Ascending aorta (tissue), 2 donors: Measurements from ENCODE around the gene PDIA5. TPM values are rescaled to one million over a fixed set of nuclear protein-coding genes. Genes with fewer than 3 reads are reported as not detected.

Experiments used
- DNase-seq, 2 donors: peaks; one replicate each; pipeline ENCODE4 v3.0.0-alpha.2; 2019; ENCODE audit warnings: low spot score in 2 of 2
- H3K27ac ChIP-seq, 2 donors: fragments of 200-600 bp; sonication (generic); one replicate each; pipeline ENCODE4 v1.5.1; 2016 to 2017; ENCODE audit warnings: mild to moderate bottlenecking in 1 of 2
- H3K27me3 ChIP-seq: fragments of 200-600 bp; sonication (generic); one replicate; pipeline ENCODE4 v1.5.1; 2017
- H3K36me3 ChIP-seq, 2 donors: fragments of 200-600 bp; sonication (generic); one replicate each; pipeline ENCODE4 v1.5.1; 2016
- H3K4me1 ChIP-seq, 2 donors: fragments of 200-600 bp; sonication (generic); one replicate each; pipeline ENCODE4 v1.5.1; 2016 to 2017; ENCODE audit warnings: mild to moderate bottlenecking in 1 of 2
- H3K4me3 ChIP-seq, 2 donors: fragments of 200-600 bp; sonication (generic); one replicate each; pipeline ENCODE4 v1.5.1; 2016 to 2017; ENCODE audit warnings: mild to moderate bottlenecking in 1 of 2
- H3K9me3 ChIP-seq, 2 donors: fragments of 200-600 bp; sonication (generic); one replicate each; pipeline ENCODE4 v1.5.1; 2016
- CTCF ChIP-seq, 3 experiments: fragments of 200-600 bp in 2 of 3; fragments of 450-650 bp in 1 of 3; sonication (generic) in 2 of 3; IDR thresholded peaks; one replicate each; pipeline ENCODE4 v1.5.1; 2016 to 2019; ENCODE audit warnings: antibody characterized with exemption in 3 of 3, mild to moderate bottlenecking in 1 of 3, moderate library complexity in 1 of 3
- intact Hi-C: fragments of 100-400 bp; cut with DNase I; formaldehyde crosslinking; loops from one replicate; pipeline ENCODE4 v1.15.1; 2023
- total RNA-seq: library from RNA; depleted of rRNA; stranded (reverse); fragments of >200 nt; gene quantifications from one replicate; pipeline ENCODE4 v1.1.0, GENCODE V29; 2016

Gene PDIA5
- total RNA-seq, 1 donor from 2014 or later = 21.3 TPM

GRCh38 chr3:123157209-123157597, 90.4 kb downstream of the PDIA5 start:
- H3K27ac ChIP-seq = no peak overlapping the region
- no peaks in the 10 kb centered on the region for H3K27me3 ChIP-seq
- no peak overlapping the region for H3K4me3 ChIP-seq
- no peak for DNase-seq
- H3K4me1 ChIP-seq = no peaks in the 10 kb centered on the region
- peaks cover 20 to 61% of the 10 kb centered on the region in 2 donors for H3K36me3 ChIP-seq
- H3K9me3 ChIP-seq = no peaks in the 10 kb centered on the region
- TF ChIP-seq CTCF (IDR thresholded peaks at IDR 0.05) = no peak
- intact Hi-C loops = no loop called here

- Histone ChIP-seq H3K36me3 (peaks cover 20 to 63% of the 10 kb centered on the region in 2 donors), H3K27me3 (no peaks in the 10 kb centered on the region), H3K27ac (no peak overlapping the region), H3K4me3 (no peak overlapping the region), H3K4me1 (no peaks in the 10 kb centered on the region), H3K9me3 (no peaks in the 10 kb centered on the region)
- DNase-seq = no peak
- intact Hi-C loops = no loop called here
- no peak for TF ChIP-seq CTCF (IDR thresholded peaks at IDR 0.05)
Measured at GRCh38 chr3:123157598-123158287, 90.9 kb downstream of the PDIA5 start.

GRCh38 chr3:123158330-123158729, 91.5 kb downstream of the PDIA5 start:
- Histone ChIP-seq H3K4me3 (no peak overlapping the region), H3K27ac (no peak overlapping the region), H3K9me3 (no peaks in the 10 kb centered on the region), H3K36me3 (peaks cover 20 to 62% of the 10 kb centered on the region in 2 donors), H3K4me1 (no peaks in the 10 kb centered on the region), H3K27me3 (no peaks in the 10 kb centered on the region)
- no peak for DNase-seq
- intact Hi-C loops = no loop called here
- no peak for TF ChIP-seq CTCF (IDR thresholded peaks at IDR 0.05)

GRCh38 chr3:123158899-123159390, 92.1 kb downstream of the PDIA5 start:
- intact Hi-C loops = no loop called here
- Histone ChIP-seq H3K36me3 (peaks cover 26 to 58% of the 10 kb centered on the region in 2 donors), H3K27ac (no peak overlapping the region)

GRCh38 chr3:123159926-123160635, 93.3 kb downstream of the PDIA5 start:
- intact Hi-C loops = no loop called here
- no peaks in the 10 kb centered on the region for H3K4me1 ChIP-seq
- H3K9me3 ChIP-seq = no peaks in the 10 kb centered on the region
- peaks cover 34 to 58% of the 10 kb centered on the region in 2 donors for H3K36me3 ChIP-seq
- H3K27me3 ChIP-seq = no peaks in the 10 kb centered on the region
- H3K4me3 ChIP-seq = no peak overlapping the region
- no peak overlapping the region for H3K27ac ChIP-seq
- no peak for DNase-seq
- no peak for TF ChIP-seq CTCF (IDR thresholded peaks at IDR 0.05)

More at GRCh38 chr3:123158899-123159390, 92.1 kb downstream of the PDIA5 start:
- H3K27me3 ChIP-seq = no peaks in the 10 kb centered on the region
- H3K4me1 ChIP-seq = no peaks in the 10 kb centered on the region
- H3K4me3 ChIP-seq = no peak overlapping the region
- TF ChIP-seq CTCF (IDR thresholded peaks at IDR 0.05) = no peak
- no peaks in the 10 kb centered on the region for H3K9me3 ChIP-seq
- DNase-seq = no peak
